GM04503 (cell line): ENCODE data around the gene CAMK4.

Source experiments
- DNase-seq: peaks from one replicate; pipeline ENCODE4 v3.0.0-alpha.2; 2012; ENCODE audit warnings: low read depth

CAMK4 gene

DNA sequence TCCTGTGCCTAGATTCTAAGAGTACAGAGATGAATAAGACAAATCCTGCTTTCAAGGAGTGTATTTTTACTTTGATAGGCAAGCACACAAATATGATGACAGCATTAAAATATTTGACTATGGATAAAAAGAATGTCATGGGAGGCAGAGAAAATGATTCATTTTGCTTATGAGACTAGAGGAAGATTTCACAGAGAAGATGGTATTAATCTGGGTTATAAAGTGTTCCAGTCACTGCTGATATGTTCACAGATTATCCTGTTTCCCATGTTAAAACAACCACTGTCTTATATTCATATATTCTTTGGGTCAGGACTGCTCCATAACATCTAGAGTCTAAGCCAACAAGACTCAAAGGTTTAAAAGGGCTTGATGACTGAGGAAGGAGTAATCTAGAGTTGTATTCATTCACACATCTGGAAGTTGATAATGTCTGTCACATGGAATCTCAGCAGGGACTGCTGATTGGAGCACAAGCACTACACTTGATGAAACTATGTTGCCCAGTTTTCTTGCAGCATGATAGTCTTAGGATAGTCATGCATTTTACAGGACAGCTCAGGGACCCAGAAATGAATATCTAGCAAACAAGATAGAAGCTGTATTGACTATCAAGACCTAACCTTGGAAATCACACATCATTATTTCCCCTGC, 208.8 kb downstream of the CAMK4 start:
- no peak for DNase-seq

DNA sequence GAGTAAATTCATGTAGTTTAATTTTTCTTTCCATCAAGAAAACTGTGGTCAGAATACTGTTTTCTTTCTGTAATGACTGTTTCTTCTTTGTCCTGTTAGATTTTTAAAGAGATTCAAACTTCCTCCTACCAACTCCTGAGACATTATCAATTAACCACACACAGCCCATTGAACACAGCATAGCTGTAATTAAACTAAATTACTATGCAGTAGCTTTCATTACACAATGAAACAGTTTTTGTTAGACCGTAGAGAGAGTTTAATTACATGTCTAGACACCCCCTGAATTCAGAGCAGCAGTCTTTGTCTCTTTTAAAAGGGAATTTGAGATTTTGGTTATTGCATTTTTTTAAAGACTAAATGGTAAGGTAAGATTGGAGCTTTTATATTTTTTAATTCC, 210.6 kb downstream of the CAMK4 start:
- no peak for DNase-seq

DNA sequence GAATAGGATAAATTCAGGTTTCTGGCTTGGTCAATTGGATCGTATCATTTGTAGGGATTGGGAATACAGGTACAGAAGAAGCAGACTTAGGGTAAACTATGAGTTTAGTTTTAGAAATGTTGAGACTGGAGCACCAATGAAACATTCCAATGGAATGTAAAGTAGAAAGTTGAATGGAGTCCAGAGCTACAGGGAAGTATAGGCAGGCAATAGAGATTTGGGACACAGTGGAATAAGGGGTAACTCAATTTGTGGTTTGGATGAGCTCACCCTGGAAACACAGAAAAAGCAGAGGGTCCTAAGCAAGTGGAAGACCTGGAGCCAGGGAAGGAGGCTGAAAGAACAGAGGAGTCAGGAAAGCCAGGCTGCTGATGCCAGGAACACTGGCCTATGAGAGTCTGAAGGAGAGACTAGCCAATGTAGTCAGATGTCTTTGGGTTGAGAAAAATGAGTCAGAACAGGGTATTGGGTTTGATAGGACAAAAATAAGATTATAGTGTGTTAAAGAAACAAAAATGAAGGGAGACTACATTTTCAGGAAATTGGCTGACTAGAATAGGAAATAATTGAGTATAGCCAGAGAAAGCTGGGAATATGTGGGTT, 215.4 kb downstream of the CAMK4 start:
- DNase-seq = no peak

DNA sequence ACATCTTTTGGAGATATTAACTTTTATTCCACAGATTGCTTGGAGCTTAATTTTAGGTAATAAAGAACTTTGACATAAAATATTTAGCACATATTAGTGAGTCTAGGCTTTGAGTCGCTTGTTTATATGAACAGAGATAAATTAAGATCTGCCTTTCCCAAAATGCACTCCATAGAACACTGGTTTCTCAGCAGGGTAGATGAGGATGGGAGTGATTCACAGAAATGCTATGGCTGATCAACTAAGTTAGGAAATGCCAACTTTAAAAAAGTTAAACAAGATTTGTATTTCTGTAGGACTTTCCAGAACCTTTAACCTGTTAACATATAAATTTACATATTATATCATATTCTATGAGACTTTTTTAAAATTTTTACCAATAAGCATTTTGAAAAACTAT, 222.9 kb downstream of the CAMK4 start:
- no peak for DNase-seq

DNA sequence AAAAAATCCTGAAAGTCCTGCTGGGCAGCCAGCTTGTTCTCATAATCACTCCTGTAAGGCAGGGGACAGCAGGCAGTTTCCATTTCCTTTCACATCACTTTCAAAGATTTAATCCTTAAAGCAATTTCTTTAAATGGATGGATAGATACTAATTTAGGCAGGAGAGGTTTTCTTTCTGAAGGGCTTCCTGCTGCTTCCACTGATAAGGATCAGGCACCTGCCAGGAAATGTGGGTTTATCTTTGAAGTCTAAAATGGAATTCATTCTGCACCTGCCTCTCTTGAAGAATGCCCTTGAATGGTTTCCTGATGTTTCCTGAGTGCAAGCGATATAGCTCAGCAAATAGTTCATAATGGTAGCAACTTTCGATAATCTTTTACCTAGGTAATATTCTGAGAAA, 223.6 kb downstream of the CAMK4 start:
- no peak for DNase-seq

DNA sequence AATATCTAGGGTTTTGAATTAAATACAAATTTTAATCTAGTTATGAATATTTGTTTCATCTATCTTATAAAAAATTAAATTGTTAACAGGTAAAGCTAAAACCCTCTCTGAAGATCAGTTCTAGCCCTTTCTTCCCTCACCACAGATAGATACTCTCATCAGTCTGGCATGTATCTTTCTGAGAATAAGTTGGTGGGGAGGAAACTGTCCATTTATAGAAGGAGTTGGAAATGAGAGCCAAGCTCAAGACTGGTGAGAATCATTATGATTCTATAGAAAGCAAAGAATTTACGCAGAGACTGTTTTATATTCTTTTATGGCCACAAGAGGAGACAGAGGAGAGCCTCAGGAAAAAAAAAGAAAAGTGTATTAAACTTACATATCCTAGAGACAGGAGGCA, 229.1 kb downstream of the CAMK4 start:
- DNase-seq = no peak

DNA sequence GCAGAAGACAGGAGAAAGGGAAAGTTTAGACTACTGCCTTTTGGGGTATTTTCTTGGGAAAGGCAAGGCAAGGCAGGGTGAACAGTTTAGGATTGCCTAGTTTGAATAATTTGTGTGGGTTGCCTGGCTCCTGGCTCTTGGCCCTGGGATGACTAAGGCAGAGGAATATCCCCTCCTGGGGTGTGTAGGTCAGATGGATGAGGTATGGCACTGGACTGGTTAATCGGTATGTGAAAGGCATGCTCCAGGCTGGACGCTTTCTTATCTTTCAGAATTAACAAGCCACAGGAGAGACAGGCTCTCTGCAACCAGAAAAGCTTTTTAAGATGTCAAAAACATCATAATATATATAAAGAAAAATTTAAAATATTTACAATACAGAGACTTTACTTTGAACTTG, 229.6 kb downstream of the CAMK4 start:
- DNase-seq = no peak

DNA sequence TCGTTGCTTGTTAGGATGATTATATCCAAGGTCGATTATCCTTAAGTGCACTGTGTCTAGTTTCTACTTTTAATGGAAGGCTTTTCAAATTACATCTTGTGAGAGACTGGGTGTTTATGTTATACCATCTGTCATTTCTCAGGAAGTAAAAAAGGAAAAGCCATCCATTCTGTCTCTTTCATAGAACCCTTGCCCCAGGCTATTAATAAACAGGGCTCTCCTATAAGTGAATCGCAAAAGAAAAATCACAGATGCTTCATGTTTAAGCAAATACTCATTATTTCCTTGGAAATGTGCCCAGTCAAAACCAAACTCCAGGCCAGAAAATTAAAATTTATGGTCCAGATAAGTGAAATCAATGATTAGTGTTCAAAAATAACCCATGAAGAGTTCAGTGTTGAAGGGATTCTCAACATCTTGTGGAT, 230.0 kb downstream of the CAMK4 start:
- no peak for DNase-seq

DNA sequence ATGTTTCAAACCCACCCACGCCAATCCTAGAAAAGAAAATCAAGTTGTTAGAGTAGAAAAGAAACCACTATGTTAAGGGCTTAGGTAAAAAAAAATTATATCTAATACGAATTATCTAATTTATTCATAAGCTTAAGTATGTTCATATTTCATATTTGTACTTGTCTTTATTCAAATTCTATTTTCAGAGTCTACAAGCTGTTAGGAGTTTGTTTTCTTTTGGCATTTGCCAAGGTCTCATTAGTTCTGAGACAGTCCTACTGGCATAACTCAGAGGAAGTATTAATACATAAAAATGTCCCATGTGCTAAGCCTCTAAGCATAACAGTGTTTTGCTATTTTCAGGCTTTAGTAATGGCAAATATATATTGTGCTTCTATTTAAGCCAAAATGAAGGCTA, 230.6 kb downstream of the CAMK4 start:
- no peak for DNase-seq

DNA sequence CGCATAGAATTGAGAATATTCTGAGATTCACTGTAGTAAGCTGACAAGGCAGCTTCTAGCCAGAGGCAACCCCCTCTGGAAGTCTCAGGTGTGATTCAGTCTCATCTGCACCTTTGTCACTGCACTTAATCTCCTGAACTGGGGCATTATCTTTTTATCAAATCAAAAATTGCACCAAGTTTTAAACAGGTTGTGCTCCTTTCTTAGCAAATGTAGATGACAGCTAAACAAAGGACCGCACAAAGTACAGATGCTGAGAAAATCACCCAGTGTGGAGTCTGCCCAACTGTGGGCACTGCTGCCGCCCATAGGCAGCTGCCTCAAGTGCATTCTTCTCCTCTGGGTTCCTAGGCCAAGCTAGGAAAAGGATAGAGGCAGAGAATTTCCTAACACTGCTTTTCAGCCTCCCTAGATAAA, 237.1 kb downstream of the CAMK4 start:
- DNase-seq = no peak

DNA sequence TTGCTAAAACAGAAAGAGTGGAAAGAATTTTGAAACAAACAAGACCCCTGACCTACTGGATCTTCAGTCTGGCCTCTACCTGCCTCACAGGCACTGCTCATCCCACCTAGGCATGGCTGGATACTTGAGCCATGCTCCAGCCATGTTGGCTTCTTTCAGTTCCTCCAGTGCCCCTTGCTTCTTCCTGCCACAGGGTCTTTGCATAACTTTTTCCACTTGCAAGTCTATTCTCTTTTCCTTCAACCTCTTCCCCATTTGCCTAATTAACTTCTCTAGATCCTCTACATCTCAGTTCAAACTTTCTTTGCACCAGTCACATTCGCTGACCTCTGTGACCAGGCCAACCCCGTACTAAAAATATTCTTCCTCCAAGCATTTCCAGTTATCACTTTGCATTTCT, 237.8 kb downstream of the CAMK4 start:
- no peak for DNase-seq

DNA sequence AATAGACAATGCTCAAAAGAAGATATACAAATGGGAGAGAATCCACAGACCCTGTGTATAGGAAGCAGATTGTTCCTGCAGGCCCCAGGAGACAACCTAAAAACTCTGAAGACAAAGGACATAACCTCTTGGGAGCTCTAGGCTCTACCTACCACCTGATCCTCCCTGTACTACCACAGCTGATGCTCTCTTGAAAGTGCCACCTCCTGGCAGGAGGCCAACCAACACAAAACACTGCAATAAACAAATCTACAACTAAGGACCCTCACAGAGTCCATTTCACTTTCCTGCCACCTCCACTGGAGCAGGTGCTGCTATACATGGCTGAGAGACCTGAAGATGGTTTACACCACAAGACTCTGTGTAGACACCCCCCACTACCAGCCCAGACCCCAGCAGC, 239.1 kb downstream of the CAMK4 start:
- no peak for DNase-seq

DNA sequence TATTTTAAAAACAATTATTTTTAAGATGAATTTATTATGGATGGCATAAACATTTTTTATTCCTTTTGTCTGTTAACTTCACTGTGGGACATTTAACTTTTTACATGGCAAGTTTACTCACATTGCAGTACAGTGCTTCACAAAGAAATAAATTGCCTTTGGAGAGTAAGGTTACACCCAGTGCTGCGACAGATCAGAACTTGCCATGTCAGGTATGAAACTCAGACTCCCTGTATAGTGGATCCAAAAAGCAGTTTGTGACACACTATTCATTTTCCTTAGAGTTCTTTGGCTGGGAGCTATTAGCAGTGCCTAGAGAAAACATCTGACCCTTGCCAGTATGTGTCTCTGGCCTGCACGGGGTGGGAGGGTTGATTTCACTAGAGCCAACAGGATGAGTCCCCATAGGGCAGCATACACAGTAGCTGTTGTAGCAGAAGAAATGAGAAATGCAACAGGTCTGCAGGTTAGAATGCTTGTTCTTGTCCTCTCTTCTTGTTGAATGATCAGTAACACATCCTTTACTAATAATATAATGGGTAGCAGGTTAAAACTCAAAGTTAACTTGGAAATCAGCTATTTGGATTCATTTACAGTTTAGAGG, 245.2 kb downstream of the CAMK4 start:
- DNase-seq = no peak

DNA sequence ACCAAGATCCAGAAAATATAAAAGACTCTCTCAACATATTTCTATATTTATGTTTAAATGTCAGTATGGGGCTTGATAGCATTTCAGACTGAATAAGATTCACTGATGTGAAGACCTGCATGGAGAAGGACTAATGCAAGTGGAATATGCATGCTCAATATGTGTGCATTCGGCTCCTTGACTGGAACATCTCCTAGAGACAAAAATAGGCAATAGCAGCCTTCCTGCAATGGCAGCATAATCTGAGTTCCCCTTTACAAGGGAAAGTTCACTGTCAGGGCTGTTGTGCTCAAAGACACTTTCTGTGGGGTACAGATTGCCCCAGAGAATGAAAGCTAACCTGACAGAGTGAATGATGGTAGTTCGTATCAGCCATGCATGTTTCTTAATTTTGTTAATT, 245.7 kb downstream of the CAMK4 start:
- DNase-seq = no peak

DNA sequence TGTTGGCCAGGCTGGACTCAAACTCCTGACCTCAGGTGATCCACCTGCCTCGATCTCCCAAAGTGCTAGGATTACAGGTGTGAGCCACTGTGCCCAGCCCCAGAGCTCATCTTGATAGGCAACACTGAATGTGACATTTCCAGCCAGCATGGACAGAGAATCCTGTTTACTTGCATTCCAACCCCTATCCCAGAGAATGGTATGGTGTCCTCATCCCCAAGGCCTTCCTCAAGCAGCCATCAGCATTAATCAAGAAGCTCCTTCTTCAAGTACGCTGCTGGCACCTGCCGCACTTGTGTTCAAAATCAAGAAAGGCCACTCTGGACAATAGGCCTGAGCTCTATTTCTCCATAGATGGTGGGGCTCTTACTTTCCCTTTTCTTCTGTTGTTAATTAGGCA, 247.9 kb downstream of the CAMK4 start:
- DNase-seq = no peak

DNA sequence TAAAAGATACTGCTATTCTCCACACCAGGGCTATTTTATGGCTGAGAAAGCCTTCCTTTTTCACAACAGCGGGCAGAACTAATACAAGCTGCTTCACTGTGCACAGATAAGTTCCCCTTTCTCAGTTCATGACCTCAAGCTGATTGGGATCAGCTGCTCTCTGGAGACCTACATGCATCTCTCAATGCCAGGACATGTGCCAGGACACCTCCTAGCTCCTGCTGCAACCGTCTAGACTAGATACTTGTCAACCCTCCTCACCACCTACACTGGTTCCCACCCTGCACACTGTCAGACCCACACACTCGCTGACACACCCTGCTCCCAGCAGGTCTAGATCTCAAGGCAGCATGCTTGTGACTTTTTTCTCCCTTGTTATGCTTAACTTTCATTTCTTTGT, 248.4 kb downstream of the CAMK4 start:
- DNase-seq = no peak

DNA sequence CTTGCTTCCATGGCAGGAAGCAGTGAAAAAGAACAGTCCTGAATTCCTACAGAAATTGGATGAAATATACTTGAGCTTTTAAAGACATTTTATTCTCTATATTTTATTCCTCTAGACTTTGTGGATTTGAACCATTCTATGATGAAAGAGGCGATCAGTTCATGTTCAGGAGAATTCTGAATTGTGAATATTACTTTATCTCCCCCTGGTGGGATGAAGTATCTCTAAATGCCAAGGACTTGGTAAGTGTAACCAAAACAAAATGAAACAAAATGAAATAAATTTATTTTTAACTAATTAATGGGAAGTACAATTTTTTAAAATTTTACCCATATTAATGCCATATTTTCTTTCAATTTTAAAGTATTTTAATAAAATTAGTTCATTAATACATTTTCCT, 254.1 kb downstream of the CAMK4 start:
- no peak for DNase-seq

DNA sequence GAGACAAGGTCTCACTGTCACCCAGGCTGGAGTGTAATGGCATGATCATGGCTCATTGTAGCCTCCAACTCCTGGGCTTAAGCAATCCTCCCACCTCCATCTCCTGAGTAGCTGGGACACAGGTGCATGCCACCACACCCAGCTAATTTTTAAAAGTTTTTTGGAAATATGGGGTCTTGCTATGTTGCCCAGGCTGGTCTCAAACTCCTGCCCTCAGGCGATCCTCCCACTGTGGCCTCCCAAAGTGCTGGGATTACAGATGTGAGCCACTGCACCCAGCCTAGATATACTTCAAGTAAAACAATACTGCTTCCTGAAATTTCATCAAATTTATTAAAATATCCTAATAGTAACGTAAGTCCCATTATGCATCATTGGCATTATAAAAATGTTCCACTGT, 254.7 kb downstream of the CAMK4 start:
- DNase-seq = no peak

DNA sequence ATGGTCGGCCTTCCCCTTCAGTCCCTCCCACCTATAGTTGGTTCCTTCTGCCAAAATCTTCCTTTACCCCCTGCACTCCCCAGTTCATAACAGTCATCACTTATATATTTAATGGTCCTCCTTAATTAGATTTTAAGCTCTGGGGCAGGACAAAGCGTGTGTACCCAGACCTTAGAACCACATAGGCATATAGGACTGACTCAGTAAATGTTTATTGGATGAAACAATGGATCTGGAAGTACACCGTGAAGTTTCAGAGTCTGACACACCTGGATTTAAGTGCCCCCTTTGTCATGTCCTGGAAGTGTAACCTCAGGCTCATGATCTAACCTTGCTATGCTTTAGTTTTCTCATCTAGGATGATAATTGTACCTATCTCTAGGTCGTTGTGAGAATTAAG, 256.2 kb downstream of the CAMK4 start:
- no peak for DNase-seq

DNA sequence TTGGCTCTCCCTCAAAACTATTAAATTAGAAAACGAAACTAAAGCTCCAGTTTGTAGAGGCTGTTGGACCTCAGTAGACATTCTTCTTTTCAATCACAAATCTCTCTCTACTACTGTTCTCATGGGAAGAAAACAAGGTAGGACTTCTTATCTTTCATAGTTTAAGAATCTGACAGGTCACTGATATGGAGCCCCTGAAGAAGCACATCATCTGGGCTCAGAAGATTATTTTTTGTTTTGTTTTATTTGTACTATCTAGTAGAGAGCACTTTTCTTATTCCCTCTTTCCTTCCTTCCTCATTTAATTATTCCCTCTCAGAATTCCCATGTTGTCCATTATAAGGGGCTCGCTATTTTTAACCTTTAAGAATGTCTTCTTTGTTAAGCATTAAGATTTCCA, 261.9 kb downstream of the CAMK4 start:
- no peak for DNase-seq

DNA sequence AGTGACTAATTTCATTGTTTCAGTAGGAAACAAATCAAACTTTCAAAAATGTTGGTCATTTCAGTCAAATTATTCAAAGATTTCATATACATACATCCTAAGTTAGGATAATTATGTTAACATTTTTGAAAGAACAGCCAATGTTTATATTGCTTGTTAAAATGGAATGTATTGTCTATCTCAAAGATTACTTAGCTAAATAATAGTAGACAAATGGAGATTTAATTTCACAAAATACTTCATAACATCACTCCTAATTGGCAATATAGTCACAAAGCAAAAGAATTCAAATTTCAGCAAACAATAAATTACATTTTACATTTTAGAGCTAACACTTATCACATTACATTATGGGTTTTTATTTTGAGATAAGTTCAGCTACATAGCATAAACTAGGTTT, 262.7 kb downstream of the CAMK4 start:
- no peak for DNase-seq

DNA sequence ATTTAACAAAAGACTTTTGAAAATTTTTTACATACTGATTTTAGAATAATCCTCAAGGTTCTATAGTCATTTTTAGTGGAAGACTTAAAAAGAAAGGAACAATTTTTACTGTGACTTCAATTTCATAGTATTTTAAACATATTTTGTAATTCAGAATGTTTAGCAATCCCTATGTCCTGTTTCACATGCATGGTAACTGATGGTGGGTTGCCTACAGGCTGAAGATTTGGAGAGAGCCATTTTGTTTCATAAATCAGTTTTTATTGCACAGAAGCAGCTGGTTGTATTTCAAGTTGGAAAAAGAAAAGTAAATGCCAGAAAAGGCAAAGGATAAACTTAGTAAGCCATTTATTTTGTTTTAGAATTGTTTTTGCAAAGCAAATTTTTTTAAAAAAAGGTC, 264.2 kb downstream of the CAMK4 start:
- no peak for DNase-seq

DNA sequence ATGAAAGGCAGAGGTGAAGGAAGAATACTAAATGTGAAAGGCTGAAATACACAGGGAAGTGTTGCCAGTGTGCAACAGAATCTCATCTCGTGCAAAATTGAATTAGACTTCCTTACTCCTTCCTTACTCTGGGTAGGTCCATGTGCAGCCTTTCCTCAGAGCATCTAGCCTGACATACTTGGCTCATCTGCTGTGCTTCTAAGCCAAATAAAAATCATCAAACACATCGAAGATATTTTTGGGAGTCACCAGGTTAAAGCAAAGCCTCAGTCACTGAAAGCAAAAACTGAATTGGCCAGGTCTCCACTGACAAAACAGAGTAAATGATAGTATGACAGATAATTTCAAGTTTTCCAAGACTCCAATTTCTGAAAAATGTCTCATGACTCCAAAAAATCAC, 268.8 kb downstream of the CAMK4 start:
- DNase-seq = no peak
